DND-41 (cell line): Measurements from ENCODE around the gene MRPL21.
"Not testable (repeated sequence)": the region's sequence is repeated elsewhere in the genome, so short reads cannot be mapped to it uniquely, and the experiment has no call there.

ENCODE experiments used
- ATAC-seq: fragments of 200-7000 bp; cut with Tn5 transposase; 3 replicates; pipeline ENCODE4 v1.9.1; 2021; ENCODE audit warnings: low read depth; ENCODE audit not compliant: insufficient read depth
- DNase-seq: peaks from one replicate; pipeline ENCODE4 v3.0.0-alpha.2; 2020
- H2AFZ ChIP-seq: 2 replicates; pipeline ENCODE4 v1.6.0; 2012; ENCODE audit warnings: low read depth, low read length
- H3K27ac ChIP-seq: 2 replicates; pipeline ENCODE4 v1.5.1; 2012; ENCODE audit warnings: low read length, inconsistent platforms
- H3K27me3 ChIP-seq: fragments of 200-600 bp; sonication (generic); 2 replicates; pipeline ENCODE4 v1.6.0; 2012; ENCODE audit warnings: low read length, mild to moderate bottlenecking, inconsistent platforms; ENCODE audit not compliant: insufficient read depth, poor library complexity
- H3K36me3 ChIP-seq: 2 replicates; pipeline ENCODE4 v1.5.1; 2012; ENCODE audit warnings: low read length, inconsistent platforms; ENCODE audit not compliant: insufficient read depth
- H3K4me1 ChIP-seq: 2 replicates; pipeline ENCODE4 v1.5.1; 2012; ENCODE audit warnings: mild to moderate bottlenecking, low read length; ENCODE audit not compliant: insufficient read depth
- H3K4me2 ChIP-seq: 2 replicates; pipeline ENCODE4 v1.6.0; 2012; ENCODE audit warnings: mild to moderate bottlenecking, moderate library complexity, low read length, inconsistent platforms; ENCODE audit not compliant: insufficient read depth
- H3K4me3 ChIP-seq, 2 experiments: fragments of 200-600 bp in 1 of 2; shearing (Covaris generic) in 1 of 2; 2 replicates each; pipeline ENCODE4 v1.5.1; 2012 to 2016; ENCODE audit warnings: inconsistent platforms in 2 of 2, low read length in 2 of 2, mild to moderate bottlenecking in 2 of 2, low read depth in 1 of 2, moderate library complexity in 1 of 2
- H3K79me2 ChIP-seq: 2 replicates; pipeline ENCODE4 v1.6.0; 2012; ENCODE audit warnings: low read length, inconsistent platforms; ENCODE audit not compliant: insufficient read depth
- H3K9ac ChIP-seq: 2 replicates; pipeline ENCODE4 v1.6.0; 2012; ENCODE audit warnings: low read depth, mild to moderate bottlenecking, inconsistent platforms, low read length, moderate library complexity
- H3K9me3 ChIP-seq: 2 replicates; pipeline ENCODE4 v1.5.1; 2012; ENCODE audit warnings: low read length, moderate library complexity, mild to moderate bottlenecking, inconsistent platforms; ENCODE audit not compliant: insufficient read depth, severe bottlenecking
- H4K20me1 ChIP-seq: 2 replicates; pipeline ENCODE4 v1.6.0; 2012; ENCODE audit warnings: low read length; ENCODE audit not compliant: insufficient read depth
- CTCF ChIP-seq: IDR thresholded peaks from 2 replicates; pipeline ENCODE4 v1.5.1; 2012; ENCODE audit warnings: borderline replicate concordance, low read length, moderate library complexity, mild to moderate bottlenecking; ENCODE audit not compliant: poor library complexity, severe bottlenecking; ENCODE audit errors: extremely low read depth
- EZH2 ChIP-seq: IDR thresholded peaks from 3 replicates; pipeline ENCODE4 v1.6.1; 2012; ENCODE audit warnings: borderline replicate concordance, low read depth, mild to moderate bottlenecking, moderate library complexity, low read length, inconsistent platforms; ENCODE audit not compliant: severe bottlenecking

Gene MRPL21

GRCh38 chr11:68889948-68890446 is 13.6 kb downstream of the MRPL21 start:
- Histone ChIP-seq H3K27me3 (no peaks in the 10 kb centered on the region), H3K4me2 (no peak overlapping the region), H3K9me3 (no peaks in the 10 kb centered on the region), H3K27ac (no peak overlapping the region), H2AFZ (no peak overlapping the region), H3K79me2 (no peaks in the 10 kb centered on the region), H3K4me1 (no peaks in the 10 kb centered on the region), H3K4me3 (no peak overlapping the region), H3K36me3 (peaks cover 43% of the 10 kb centered on the region), H4K20me1 (0 out of 2 replicates have a peak, but pooled peaks cover 8% of the 10 kb centered on the region), H3K9ac (no peak overlapping the region)
- peak; percentile 42; the same call in 2 of the 3 replicates for ATAC-seq
- TF ChIP-seq CTCF, result peak; percentile 41
- no peak for TF ChIP-seq EZH2
- peak; percentile 19 for DNase-seq

- H3K79me2 ChIP-seq, DNase-seq, H3K36me3 ChIP-seq, ATAC-seq, H3K4me3 ChIP-seq, H3K27me3 ChIP-seq, H3K27ac ChIP-seq, H3K4me2 ChIP-seq, H3K9ac ChIP-seq, H3K9me3 ChIP-seq, H4K20me1 ChIP-seq, H2AFZ ChIP-seq, H3K4me1 ChIP-seq: not testable (repeated sequence)
Measured at GRCh38 chr11:68884827-68885226, 18.8 kb downstream of the MRPL21 start.

- no peaks in the 10 kb centered on the region for H3K27me3 ChIP-seq
- H3K27ac ChIP-seq, result no peak overlapping the region
- no peaks in the 10 kb centered on the region for H3K36me3 ChIP-seq
- H3K9me3 ChIP-seq, result no peaks in the 10 kb centered on the region
- no peak overlapping the region for H3K4me2 ChIP-seq
- ATAC-seq, result no peak
- TF ChIP-seq EZH2, result no peak
- TF ChIP-seq CTCF, result no peak
- no peak for DNase-seq
- H3K4me1 ChIP-seq, result no peaks in the 10 kb centered on the region
- H2AFZ ChIP-seq, result no peak overlapping the region
- no peak overlapping the region for H3K9ac ChIP-seq
- H3K4me3 ChIP-seq, result no peak overlapping the region
- no peaks in the 10 kb centered on the region; the same call in 1 of the 2 replicates for H4K20me1 ChIP-seq
- H3K79me2 ChIP-seq, result no peaks in the 10 kb centered on the region
Measured at GRCh38 chr11:68882391-68882790, 21.2 kb downstream of the MRPL21 start.

- Histone ChIP-seq H3K27me3 (no peaks in the 10 kb centered on the region), H3K36me3 (no peaks in the 10 kb centered on the region), H3K4me1 (no peaks in the 10 kb centered on the region), H2AFZ (no peak overlapping the region), H3K9ac (no peak overlapping the region), H3K27ac (no peak overlapping the region), H3K9me3 (no peaks in the 10 kb centered on the region), H4K20me1 (no peaks in the 10 kb centered on the region; the same call in 1 of the 2 replicates), H3K79me2 (no peaks in the 10 kb centered on the region), H3K4me3 (no peak overlapping the region), H3K4me2 (no peak overlapping the region)
- TF ChIP-seq EZH2 (no peak), CTCF (no peak)
- DNase-seq (no peak), ATAC-seq (no peak)
Measured at GRCh38 chr11:68881320-68881719, 22.3 kb downstream of the MRPL21 start.
